GM12878 (cell line): ENCODE results near the gene ROCK2.

ENCODE experiments used
- ZBED1 ChIP-seq: IDR thresholded peaks from 2 replicates; pipeline ENCODE4 v1.6.1; 2016; ENCODE audit warnings: borderline replicate concordance
- TF ChIP-seq, protein P1 (sequence below): fragments of 150-350 bp; IDR thresholded peaks from 2 replicates; pipeline ENCODE4 v1.6.1; 2016; ENCODE audit warnings: low read depth, low read length

DNA sequence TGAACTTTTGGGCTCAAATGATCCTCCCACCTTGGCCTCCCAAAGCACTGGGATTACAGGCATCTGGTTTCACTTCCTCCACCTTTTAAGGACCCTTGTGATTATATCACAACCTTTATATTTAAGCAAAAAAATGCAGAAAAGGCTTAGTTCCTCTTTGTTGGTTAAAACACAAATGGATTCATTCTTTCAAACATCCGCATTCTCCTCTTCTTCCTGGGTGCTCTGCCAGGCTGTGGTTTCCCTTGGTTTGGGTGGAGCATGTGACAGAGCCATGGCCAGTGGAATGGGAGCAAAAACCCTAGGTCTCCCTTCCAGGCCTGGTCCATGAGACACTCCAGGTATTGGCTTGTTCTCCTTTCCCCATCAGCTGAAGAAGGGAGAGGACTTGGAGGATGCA lies 199.1 kb downstream of the ROCK2 start:
- TF ChIP-seq, protein P1, sequence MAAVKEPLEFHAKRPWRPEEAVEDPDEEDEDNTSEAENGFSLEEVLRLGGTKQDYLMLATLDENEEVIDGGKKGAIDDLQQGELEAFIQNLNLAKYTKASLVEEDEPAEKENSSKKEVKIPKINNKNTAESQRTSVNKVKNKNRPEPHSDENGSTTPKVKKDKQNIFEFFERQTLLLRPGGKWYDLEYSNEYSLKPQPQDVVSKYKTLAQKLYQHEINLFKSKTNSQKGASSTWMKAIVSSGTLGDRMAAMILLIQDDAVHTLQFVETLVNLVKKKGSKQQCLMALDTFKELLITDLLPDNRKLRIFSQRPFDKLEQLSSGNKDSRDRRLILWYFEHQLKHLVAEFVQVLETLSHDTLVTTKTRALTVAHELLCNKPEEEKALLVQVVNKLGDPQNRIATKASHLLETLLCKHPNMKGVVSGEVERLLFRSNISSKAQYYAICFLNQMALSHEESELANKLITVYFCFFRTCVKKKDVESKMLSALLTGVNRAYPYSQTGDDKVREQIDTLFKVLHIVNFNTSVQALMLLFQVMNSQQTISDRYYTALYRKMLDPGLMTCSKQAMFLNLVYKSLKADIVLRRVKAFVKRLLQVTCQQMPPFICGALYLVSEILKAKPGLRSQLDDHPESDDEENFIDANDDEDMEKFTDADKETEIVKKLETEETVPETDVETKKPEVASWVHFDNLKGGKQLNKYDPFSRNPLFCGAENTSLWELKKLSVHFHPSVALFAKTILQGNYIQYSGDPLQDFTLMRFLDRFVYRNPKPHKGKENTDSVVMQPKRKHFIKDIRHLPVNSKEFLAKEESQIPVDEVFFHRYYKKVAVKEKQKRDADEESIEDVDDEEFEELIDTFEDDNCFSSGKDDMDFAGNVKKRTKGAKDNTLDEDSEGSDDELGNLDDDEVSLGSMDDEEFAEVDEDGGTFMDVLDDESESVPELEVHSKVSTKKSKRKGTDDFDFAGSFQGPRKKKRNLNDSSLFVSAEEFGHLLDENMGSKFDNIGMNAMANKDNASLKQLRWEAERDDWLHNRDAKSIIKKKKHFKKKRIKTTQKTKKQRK: no peak
- TF ChIP-seq ZBED1: no peak
